NB4 (cell line): ENCODE data around the gene FLT4.

Source experiments
- MYC ChIP-seq: IDR thresholded peaks from 2 replicates; pipeline ENCODE4 v1.6.1; 2011; ENCODE audit warnings: low read depth, low read length
- POLR2A ChIP-seq: IDR thresholded peaks from 2 replicates; pipeline ENCODE4 v1.6.1; 2011; ENCODE audit warnings: mild to moderate bottlenecking; ENCODE audit not compliant: insufficient read length; ENCODE audit errors: extremely low read depth
- TF ChIP-seq, protein P1 (sequence below): IDR thresholded peaks from 2 replicates; pipeline ENCODE4 v1.6.1; 2011; ENCODE audit warnings: low read depth, low read length
- TF ChIP-seq, protein P2 (sequence below): IDR thresholded peaks from one replicate; pipeline ENCODE4 v1.5.1; 2012; ENCODE audit warnings: low read depth, low read length

DNA sequence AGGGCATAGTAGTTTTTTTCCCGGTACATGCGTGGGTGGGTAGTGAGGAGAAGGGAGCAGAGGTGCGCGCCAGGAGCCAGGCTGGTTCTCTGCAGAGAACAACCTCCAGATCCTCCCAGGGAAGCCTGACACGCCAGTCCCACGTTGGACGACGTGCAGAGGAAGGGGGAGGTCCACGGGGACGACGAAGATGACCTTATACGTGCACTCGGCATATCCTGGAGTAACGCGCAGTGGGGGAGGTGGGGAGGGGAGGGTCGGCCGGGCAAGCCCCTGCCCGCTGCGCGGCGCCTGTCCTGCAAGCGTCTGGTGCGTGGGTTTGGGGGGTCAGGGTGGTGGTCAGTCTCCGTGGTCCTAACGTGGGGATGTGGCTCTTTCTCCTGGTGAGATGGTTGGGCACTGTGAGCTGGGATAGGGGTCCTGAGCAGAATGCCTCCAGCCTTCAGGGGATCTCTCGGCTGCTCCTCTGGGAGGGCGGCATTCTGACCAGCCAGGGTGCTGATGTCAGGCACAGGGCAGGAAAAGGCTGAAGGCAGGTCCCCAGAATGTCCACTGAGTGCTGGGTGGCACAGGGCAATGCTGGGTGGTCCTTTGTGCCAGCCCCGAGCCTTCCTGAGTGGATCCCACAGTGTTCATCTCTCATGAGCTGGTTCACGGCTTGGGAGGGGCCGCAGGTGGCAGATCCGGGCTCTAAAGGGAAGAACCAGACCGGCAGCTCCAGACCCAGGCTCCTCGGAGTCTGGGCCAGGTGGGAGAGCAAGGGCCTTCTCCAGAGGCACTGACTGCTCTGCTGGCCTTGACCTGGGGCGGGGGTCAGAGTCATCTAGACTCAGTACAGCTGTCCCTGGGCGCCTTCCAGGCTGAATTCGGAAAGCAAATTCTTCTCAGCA lies 47.6 kb downstream of the FLT4 start:
- TF ChIP-seq, protein P1, sequence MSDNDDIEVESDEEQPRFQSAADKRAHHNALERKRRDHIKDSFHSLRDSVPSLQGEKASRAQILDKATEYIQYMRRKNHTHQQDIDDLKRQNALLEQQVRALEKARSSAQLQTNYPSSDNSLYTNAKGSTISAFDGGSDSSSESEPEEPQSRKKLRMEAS: no peak
- TF ChIP-seq, protein P2, sequence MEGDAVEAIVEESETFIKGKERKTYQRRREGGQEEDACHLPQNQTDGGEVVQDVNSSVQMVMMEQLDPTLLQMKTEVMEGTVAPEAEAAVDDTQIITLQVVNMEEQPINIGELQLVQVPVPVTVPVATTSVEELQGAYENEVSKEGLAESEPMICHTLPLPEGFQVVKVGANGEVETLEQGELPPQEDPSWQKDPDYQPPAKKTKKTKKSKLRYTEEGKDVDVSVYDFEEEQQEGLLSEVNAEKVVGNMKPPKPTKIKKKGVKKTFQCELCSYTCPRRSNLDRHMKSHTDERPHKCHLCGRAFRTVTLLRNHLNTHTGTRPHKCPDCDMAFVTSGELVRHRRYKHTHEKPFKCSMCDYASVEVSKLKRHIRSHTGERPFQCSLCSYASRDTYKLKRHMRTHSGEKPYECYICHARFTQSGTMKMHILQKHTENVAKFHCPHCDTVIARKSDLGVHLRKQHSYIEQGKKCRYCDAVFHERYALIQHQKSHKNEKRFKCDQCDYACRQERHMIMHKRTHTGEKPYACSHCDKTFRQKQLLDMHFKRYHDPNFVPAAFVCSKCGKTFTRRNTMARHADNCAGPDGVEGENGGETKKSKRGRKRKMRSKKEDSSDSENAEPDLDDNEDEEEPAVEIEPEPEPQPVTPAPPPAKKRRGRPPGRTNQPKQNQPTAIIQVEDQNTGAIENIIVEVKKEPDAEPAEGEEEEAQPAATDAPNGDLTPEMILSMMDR: no peak
- TF ChIP-seq POLR2A (no peak), MYC (no peak)
